HG03460 (cell line): ENCODE results near the gene SELENOM.
"Not testable (repeated sequence)": the region's sequence is repeated elsewhere in the genome, so short reads cannot be mapped to it uniquely, and the experiment has no call there.

ENCODE experiments used
- ATAC-seq: cut with Tn5 transposase; IDR thresholded peaks from one replicate; pipeline ENCODE4 v1.9.1; 2021; ENCODE audit not compliant: unreplicated experiment

The SELENOM gene

GRCh38 chr22:31106731-31107177, 614 bp downstream of the SELENOM start:
- no peak for ATAC-seq

DNA sequence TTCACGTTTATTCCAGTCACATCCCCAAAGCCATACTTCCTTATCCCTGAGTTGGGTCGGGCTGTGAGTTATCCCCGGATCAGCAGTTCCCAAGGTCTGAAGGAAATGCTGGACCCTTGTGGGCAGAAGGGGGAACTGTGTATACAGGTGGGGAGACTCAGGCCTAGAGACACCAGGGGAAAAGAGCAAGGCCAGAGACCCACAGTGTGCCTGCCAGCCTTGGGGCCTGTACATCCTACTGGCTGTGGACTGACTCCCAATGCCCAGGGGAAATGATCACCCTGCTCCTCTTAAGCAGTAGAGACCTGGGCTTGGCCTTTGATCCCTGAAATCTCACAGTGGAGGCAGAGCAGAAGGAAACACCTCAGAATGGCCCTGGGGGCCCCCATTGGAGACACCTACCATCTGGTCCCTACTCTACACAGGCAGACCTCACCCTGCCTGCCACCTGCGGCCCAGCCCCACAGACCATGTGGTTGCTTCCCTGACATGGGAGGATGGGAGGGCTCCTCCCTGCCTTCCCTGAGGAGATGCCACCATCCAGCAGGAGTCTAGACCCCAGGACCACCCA, 1.3 kb downstream of the SELENOM start:
- ATAC-seq, result no peak

DNA sequence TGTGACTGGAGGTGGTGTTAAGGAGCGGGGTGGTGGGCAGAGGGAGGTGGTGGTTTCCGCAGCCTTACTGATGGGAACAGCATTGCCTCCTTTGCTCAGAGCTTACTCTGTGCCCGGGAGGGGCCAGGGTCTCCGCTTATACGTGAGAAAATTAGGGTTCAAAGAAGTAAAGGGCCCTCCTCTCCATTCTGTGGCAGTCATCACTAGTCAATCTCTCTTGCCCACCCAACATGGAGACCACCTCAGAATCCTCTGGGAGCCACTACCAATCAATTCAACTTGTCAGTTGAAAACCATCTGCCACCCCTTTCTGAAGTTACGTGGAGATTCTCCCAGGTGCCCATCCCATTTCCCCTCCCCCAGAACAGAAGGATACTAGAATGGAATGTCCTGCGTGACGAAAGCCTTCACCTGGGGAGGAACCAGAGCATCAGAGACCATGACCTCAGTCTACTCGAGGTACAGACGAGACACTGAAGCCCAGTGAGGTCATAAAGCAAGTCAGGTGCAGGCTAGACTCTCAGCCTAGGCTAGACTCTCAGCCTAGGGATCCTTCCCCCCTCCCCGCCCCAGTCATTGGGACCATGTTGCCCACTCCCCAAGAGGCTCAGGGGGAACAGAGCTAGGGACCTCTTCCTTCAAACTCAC, 2.0 kb downstream of the SELENOM start:
- no peak for ATAC-seq

DNA sequence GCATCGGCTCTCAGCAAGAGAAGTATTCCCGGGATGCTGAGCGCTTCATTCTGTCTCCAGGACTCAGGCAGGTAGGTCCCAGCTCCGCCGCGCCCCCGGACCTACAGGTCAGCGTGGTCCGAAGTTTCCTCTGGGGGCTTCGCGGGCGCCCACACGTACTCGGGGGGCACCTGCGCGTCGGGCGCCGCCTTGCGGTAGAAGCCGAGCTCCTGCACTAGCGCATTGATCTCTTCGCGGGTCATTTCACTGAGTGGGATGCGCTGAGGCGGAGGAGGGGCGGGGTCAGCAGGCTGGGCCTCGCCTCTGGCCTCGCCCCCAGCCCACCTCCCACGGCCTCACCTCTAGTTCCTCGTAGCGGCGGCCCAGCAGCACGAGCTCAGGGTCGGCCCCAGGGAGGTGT, 2.5 kb downstream of the SELENOM start:
- ATAC-seq, result no peak

DNA sequence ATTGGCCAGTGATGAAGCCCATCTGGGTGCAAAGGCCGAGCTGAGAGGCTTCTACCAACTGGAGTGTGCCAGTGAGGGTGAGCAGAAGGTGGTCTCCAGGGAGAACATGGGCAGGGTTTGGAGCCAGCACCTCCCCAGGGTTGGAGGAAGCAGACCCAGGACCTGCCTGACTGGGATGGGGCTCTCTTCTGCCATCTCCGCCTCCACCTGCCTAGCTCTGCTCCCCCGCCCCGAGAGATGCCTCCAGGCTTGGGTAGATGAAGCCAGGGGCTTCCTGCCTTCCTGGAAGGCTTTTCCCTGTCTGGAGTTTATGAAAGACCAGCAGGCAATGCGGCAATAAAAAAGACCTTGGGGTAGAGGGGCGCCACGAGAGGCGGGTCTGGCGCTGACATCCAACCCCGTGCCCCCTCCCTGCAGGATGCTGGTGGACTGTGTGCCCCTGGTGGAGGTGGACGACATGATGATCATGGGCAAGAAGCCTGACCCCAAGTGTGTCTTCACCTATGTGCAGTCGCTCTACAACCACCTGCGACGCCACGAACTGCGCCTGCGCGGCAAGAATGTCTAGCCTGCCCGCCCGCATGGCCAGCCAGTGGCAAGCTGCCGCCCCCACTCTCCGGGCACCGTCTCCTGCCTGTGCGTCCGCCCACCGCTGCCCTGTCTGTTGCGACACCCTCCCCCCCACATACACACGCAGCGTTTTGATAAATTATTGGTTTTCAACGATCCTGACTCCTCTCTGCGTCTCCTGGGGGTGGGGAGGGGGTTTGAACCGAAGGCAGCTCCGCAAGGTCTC, 3.3 kb downstream of the SELENOM start:
- ATAC-seq, result no peak

GRCh38 chr22:31103111-31103510, 4.3 kb downstream of the SELENOM start:
- ATAC-seq, result no peak

GRCh38 chr22:31102441-31103081, 4.8 kb downstream of the SELENOM start:
- ATAC-seq, result no peak

GRCh38 chr22:31100762-31101525, 6.4 kb downstream of the SELENOM start:
- ATAC-seq, result no peak

- no peak for ATAC-seq
Measured at GRCh38 chr22:31099841-31100761, 7.3 kb downstream of the SELENOM start.

DNA sequence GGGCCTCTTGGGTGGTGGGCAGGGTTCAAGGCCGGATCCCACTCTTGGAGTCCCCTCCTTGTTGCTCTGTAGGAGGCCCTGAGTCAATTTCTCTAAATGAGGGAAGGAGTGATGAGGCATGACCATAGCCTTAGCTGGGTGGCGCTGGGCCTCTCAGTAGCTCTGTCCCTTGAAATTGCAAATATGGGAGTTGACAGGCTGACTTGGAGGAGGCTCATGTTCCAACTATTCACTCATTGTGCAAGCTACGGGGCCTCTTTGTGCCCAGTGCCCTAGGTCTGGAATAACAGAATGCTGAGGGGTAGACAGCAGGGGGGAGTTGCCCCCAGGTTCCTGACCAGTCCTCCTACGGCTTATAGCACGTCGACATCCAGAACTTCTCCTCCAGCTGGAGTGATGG, 8.0 kb downstream of the SELENOM start:
- no peak for ATAC-seq

- no peak for ATAC-seq
Measured at GRCh38 chr22:31098632-31099110, 8.7 kb downstream of the SELENOM start.

DNA sequence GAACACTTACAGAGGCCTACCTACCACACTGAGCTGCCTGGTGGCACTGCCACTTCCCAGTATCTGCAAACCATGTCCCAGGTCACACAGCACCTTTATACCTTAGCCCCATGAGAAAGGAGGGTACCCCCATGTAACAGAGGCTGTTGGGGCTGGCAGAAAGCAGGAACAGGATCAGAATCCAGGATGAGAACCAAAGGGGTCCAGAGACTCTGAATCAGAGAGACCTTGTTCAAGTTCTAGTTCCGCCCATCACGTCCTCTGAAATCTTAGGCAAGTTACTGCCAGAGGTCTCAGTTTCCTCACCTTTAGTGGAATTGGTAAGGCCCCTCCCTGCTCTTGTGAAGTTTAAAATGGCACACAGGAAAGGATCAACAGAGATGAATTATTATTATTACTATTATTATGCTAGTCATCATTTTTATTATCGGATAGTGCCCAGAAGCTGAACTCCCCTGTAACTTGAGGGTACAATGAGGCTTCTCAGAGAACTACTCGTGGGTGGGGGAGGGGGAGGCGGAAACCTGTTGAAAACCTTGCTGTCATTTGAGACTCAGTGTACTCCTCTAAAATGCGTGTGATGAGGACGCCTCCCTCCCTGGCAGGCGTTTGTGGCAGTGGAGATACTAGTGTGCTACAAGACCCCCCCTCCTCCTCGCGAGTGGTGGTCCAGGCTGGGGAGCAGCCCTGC, 9.3 kb downstream of the SELENOM start:
- no peak for ATAC-seq

GRCh38 chr22:31097539-31097938, 9.8 kb downstream of the SELENOM start:
- ATAC-seq, result not testable (repeated sequence)

DNA sequence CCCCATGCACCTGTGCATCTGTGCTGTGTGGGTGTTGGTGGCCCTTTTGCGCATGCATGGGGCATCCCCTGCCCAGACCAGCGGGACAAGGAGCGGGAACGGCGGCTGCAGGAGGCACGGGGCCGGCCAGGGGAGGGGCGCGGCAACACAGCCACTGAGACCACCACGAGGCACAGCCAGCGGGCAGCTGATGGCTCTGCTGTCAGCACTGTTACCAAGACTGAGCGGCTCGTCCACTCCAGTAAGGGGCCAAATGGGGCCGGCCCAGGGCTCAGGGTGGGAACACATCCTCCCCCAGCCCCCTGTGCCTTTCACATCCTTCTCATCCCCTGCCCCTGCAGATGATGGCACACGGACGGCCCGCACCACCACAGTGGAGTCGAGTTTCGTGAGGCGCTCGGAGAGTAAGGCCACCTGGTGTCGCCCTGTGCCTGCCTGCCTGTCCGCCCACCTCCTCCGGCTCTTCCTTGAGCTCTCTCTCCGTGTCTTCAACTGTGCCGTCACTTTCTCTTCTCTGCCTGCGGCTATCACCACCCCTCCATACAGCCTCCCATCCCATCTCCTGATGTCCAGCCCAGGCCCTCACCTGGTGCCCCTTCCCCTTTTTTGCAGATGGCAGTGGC, 10.6 kb downstream of the SELENOM start:
- no peak for ATAC-seq

GRCh38 chr22:31095637-31096249, 11.6 kb downstream of the SELENOM start:
- no peak for ATAC-seq

- ATAC-seq, result no peak
Measured at GRCh38 chr22:31094741-31095140, 12.6 kb downstream of the SELENOM start.

- no peak for ATAC-seq
Measured at GRCh38 chr22:31094021-31094551, 13.3 kb downstream of the SELENOM start.
